Memory B cell (primary cell): ENCODE results near the gene VWA5B1.
A peak's percentile ranks its signal among the peaks of the same experiment; 100 is the strongest.

ENCODE experiments used
- ATAC-seq: fragments of 150-1000 bp; cut with Tn5 transposase; 2 replicates; pipeline ENCODE4 v1.10.0; 2021; ENCODE audit warnings: low read depth, mild to moderate bottlenecking, moderate library complexity
- DNase-seq, 2 donors: peaks; one replicate each; pipeline ENCODE4 v3.0.0; 2022; ENCODE audit warnings: low spot score in 2 of 2
- H3K27ac Mint-ChIP-seq: one replicate; pipeline ENCODE4 v1.8.0; 2022; ENCODE audit warnings: mild to moderate bottlenecking, moderate library complexity, mixed read lengths
- H3K27me3 Mint-ChIP-seq: one replicate; pipeline ENCODE4 v1.8.0; 2022; ENCODE audit warnings: mixed read lengths
- H3K36me3 Mint-ChIP-seq: one replicate; pipeline ENCODE4 v1.8.0; 2022; ENCODE audit warnings: mild to moderate bottlenecking, mixed read lengths
- H3K4me1 Mint-ChIP-seq: one replicate; pipeline ENCODE4 v1.8.0; 2022; ENCODE audit warnings: mixed read lengths
- H3K4me3 Mint-ChIP-seq: one replicate; pipeline ENCODE4 v1.8.0; 2022; ENCODE audit warnings: mild to moderate bottlenecking, moderate library complexity, mixed read lengths
- H3K9me3 Mint-ChIP-seq: one replicate; pipeline ENCODE4 v1.8.0; 2022; ENCODE audit warnings: mixed read lengths

The VWA5B1 gene

DNA sequence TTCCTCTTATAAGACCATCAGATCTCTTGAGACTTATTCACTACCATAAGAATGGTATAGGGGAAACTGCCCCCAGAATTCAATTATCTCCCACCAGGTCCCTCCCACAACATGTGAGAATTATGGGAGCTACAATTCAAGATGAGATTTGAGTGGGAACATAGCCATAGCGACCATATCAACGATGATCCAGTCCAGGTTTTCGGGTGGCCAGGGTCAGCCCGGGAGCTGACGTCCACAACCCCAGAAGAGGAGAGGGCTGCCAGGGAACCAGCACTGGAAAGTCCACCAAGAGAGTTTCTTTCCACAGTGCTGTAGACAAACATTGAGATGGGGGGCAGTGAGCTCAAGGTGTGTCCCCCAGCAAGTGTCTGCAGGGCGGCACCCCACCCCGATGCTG, 88.4 kb downstream of the VWA5B1 start:
- Mint-ChIP-seq H3K36me3 (peaks cover 3% of the 10 kb centered on the region), H3K27me3 (peaks cover 7% of the 10 kb centered on the region), H3K4me3 (no peak overlapping the region), H3K4me1 (peaks cover 22% of the 10 kb centered on the region), H3K27ac (no peak overlapping the region), H3K9me3 (peaks cover 4% of the 10 kb centered on the region)
- DNase-seq (no peak), ATAC-seq (no peak)

DNA sequence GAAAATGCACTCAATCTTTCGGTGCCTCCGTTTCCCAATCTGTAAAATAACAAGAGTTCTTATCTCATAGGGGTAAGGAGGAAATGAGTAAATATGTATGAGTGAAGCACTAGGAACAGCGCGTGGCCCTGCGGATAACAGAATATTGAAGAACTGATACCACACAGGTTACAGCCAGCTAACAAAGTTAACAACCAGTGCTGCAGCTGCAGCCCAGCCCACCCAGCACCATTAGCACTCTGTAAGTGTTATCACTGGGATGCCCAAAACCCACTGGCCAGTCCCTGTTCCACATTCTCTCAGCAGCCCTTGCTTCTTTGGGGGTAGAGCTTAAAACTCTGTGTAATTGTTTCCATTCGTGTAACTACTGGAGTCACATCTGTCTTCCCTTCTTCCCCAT, 89.5 kb downstream of the VWA5B1 start:
- Mint-ChIP-seq H3K9me3 (peaks cover 4% of the 10 kb centered on the region), H3K27ac (peak overlapping the region; percentile 12), H3K4me1 (peaks cover 30% of the 10 kb centered on the region), H3K27me3 (peaks cover 13% of the 10 kb centered on the region), H3K36me3 (peaks cover 3% of the 10 kb centered on the region), H3K4me3 (peak overlapping the region; percentile 37)
- no peak for DNase-seq
- no peak for ATAC-seq

DNA sequence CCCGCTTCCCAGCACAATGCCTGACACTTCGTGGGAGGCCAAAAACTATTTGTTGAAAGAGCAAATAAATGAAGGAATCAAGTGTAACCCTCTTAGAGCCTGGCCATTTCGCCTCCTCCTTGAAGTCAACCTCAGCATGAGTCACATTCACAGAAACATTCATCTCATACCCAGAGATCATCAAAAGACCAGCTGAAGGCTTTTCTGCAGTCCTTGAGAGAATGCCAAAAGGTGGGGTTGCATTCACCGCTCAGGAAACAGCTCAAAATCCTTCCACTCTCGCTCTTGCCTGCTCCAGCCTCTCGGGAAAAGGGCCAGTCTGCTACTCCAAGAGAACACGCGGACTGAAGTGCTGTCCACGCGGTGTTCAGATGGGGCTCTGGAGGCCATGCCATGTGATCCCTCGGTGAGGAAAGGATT, 90.0 kb downstream of the VWA5B1 start:
- H3K4me3 Mint-ChIP-seq, result peak overlapping the region; percentile 37
- H3K4me1 Mint-ChIP-seq, result peaks cover 34% of the 10 kb centered on the region
- H3K27me3 Mint-ChIP-seq, result peaks cover 16% of the 10 kb centered on the region
- H3K27ac Mint-ChIP-seq, result peak overlapping the region; percentile 12
- H3K9me3 Mint-ChIP-seq, result peaks cover 4% of the 10 kb centered on the region
- H3K36me3 Mint-ChIP-seq, result peaks cover 3% of the 10 kb centered on the region
- ATAC-seq (no peak), DNase-seq (no peak)

DNA sequence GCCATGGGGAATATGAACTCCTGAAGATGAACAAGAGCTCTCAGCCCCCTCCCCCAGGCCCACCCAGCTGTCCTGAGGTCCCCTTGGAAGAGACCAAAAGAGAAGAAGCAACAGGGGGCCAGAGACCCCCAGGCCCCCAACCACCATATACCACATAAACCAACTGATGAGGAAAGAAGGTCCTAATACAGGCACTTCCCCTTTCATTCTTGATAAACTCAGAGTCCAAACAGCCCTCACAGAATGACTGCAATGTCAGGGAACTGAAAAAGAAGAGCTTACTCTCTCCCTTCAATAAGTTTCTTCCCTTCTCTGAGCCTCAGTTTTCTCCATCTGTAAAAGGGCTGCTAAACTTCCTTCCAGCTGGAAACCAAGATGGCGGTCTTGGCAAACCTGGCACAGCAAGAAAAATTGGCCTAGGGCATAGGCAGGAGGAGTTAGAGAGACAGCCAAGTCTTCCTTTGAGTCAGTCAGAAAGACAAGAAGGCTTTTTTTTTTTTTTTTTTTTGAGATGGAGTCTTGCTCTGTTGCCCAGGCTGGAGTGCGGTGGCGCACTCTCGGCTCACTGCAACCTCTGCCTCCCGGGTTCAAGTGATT, 90.5 kb downstream of the VWA5B1 start:
- ATAC-seq, result peak; percentile 66
- H3K27me3 Mint-ChIP-seq, result peaks cover 16% of the 10 kb centered on the region
- peaks cover 34% of the 10 kb centered on the region for H3K4me1 Mint-ChIP-seq
- H3K4me3 Mint-ChIP-seq, result no peak overlapping the region
- no peak overlapping the region for H3K27ac Mint-ChIP-seq
- no peak for DNase-seq
- H3K36me3 Mint-ChIP-seq, result peaks cover 3% of the 10 kb centered on the region
- H3K9me3 Mint-ChIP-seq, result peaks cover 4% of the 10 kb centered on the region

DNA sequence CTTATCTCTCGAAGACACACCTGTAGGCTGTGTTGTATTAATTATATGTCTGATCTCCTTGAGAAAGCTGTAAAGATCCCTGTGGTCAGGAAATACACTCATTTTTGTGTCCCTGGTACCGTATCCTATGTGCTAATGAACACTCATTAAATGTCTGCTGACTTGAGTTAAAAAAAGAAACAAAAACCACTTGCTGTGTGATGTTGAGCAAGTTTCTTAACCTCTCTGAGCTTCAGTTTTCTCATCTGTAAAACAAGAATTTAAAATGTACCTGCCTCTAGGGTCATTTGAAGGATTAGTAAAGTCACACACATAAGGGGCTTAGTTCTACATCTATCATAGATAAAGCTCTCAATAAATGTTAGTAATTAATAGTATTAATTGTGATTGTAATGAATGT, 91.3 kb downstream of the VWA5B1 start:
- DNase-seq (no peak), ATAC-seq (no peak)
- peaks cover 4% of the 10 kb centered on the region for H3K9me3 Mint-ChIP-seq
- no peak overlapping the region for H3K27ac Mint-ChIP-seq
- H3K36me3 Mint-ChIP-seq, result peaks cover 3% of the 10 kb centered on the region
- peaks cover 36% of the 10 kb centered on the region for H3K4me1 Mint-ChIP-seq
- no peak overlapping the region for H3K4me3 Mint-ChIP-seq
- peaks cover 18% of the 10 kb centered on the region for H3K27me3 Mint-ChIP-seq

DNA sequence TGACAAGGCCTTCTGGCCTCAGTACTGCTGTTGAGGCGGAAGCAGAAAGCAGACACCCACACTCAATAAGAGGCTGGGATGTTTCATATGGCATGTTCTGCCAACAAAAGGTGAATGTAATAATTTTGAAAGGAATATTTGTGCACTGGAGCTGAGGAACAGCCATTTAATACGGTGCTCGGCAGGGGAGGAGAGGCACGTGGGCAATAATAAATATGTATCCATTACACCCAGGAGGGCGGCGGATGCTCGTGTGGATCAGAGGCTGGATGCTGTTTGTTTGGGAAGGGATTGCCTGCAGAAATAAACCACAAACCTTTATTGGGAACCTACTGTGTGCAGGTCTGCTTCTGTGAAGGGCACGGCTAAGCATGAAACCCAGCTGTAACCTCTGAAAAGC, 92.0 kb downstream of the VWA5B1 start:
- no peak overlapping the region for H3K4me3 Mint-ChIP-seq
- peaks cover 21% of the 10 kb centered on the region for H3K27me3 Mint-ChIP-seq
- DNase-seq (no peak), ATAC-seq (no peak)
- H3K4me1 Mint-ChIP-seq, result peaks cover 38% of the 10 kb centered on the region
- peaks cover 3% of the 10 kb centered on the region for H3K36me3 Mint-ChIP-seq
- H3K27ac Mint-ChIP-seq, result no peak overlapping the region
- peaks cover 4% of the 10 kb centered on the region for H3K9me3 Mint-ChIP-seq

DNA sequence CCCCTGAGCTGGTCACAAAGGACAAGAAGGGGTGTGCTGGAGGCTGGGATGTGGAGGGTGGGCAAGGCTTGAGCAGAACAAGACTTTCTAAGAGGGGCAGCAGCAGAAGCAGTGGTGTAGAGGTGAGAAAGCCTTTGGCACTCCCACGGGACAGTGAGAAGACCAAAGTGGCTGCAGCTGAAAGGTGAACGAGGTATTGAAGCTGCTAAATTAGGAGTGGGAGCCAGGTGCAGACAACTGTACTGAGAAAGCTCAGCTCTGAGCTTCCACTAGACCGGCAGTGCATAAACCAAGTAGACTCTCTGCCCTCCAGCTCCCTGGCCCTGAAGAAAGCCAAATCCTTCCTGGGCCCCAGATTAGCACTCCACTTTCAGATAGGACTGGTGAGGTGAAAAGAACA, 93.0 kb downstream of the VWA5B1 start:
- Mint-ChIP-seq H3K4me3 (no peak overlapping the region), H3K9me3 (peaks cover 3% of the 10 kb centered on the region), H3K27ac (no peak overlapping the region), H3K27me3 (peaks cover 21% of the 10 kb centered on the region), H3K36me3 (peaks cover under 1% of the 10 kb centered on the region), H3K4me1 (peaks cover 35% of the 10 kb centered on the region)
- ATAC-seq (no peak), DNase-seq (no peak)

DNA sequence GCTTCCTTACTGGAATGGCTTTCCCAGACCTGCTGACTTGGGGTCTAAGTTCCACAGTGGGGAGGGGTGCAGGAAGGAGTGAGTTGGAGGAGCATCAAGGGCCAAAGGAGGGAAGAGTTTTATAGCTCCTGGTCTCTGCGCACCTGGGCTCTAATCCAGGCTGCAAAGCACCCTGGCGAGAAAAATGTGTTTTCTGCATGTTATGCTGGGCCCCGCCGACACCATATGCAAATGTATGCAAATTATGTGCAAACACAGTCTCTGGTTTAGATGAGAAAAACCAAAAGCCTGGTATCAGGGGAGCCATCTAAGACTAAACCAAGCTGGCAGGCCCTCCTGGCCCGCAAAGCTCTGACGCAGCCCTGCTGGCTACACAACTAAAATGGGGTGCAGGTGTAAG, 95.0 kb downstream of the VWA5B1 start:
- ATAC-seq (peak; percentile 73), DNase-seq (no peak)
- Mint-ChIP-seq H3K27me3 (peaks cover 18% of the 10 kb centered on the region), H3K4me3 (no peak overlapping the region), H3K4me1 (peaks cover 35% of the 10 kb centered on the region), H3K36me3 (no peaks in the 10 kb centered on the region), H3K27ac (no peak overlapping the region), H3K9me3 (peaks cover 2% of the 10 kb centered on the region)

DNA sequence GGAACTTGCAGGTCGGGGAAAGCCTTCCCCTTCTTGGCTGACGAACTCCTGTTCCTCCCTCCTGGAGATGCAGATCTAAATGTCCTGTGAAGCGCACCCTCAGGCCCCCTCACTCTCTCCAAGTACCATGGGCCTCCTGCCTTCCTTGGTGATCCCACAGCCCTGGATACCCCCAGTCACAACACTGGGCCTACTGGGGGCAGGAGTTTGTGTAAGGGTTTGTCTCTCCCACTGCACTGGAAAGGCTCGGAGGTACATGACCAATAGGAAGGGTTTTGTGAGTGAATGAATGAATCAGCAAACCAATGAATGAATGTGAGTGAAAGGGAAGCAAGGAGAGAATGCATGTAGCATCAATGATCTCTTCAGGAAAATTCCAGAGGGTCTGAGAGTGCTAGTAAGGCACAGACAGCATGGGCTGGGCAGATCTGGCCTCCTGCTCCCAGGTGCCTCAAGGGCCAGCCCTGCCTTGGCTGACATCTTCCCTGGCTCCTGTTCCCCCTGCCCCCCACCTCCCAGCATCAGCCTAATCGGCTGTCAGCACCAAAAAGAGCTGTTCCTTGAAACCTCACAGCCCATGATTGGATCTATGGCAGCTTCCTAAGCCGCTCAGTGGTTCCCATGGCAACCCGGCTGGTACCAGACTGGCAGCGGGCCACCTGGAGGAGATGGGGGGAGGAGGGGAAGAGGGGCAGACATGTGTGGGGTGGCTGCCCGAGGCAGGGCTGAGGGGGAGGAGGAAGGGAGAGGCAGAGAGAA, 95.8 kb downstream of the VWA5B1 start:
- Mint-ChIP-seq H3K27me3 (peaks cover 18% of the 10 kb centered on the region), H3K4me1 (peaks cover 29% of the 10 kb centered on the region), H3K27ac (no peak overlapping the region), H3K9me3 (peaks cover 2% of the 10 kb centered on the region), H3K36me3 (no peaks in the 10 kb centered on the region), H3K4me3 (no peak overlapping the region)
- no peak for ATAC-seq
- no peak for DNase-seq

DNA sequence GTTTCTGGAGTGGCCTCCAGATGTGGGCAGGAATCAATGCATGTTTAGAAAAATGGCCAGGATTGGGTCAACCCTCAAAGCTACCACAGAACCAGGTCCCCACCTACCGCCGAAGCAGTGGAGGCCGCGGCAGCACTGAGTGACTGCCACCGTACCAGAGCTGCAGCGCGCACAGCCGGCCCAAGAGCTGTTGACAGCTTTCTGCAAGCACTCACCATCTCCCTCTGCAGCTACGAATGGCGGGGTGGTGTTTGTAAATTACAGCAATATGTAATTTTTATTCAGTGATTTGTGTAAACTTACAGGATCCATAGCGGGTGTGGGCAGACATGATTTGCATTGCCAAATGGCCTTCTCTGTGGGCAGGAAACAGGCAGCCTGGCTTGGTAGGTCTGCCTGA, 98.9 kb downstream of the VWA5B1 start:
- Mint-ChIP-seq H3K4me3 (no peak overlapping the region), H3K4me1 (peaks cover 23% of the 10 kb centered on the region), H3K36me3 (peaks cover 5% of the 10 kb centered on the region), H3K27ac (no peak overlapping the region), H3K27me3 (peaks cover 17% of the 10 kb centered on the region), H3K9me3 (peaks cover 3% of the 10 kb centered on the region)
- ATAC-seq, result no peak
- no peak for DNase-seq

DNA sequence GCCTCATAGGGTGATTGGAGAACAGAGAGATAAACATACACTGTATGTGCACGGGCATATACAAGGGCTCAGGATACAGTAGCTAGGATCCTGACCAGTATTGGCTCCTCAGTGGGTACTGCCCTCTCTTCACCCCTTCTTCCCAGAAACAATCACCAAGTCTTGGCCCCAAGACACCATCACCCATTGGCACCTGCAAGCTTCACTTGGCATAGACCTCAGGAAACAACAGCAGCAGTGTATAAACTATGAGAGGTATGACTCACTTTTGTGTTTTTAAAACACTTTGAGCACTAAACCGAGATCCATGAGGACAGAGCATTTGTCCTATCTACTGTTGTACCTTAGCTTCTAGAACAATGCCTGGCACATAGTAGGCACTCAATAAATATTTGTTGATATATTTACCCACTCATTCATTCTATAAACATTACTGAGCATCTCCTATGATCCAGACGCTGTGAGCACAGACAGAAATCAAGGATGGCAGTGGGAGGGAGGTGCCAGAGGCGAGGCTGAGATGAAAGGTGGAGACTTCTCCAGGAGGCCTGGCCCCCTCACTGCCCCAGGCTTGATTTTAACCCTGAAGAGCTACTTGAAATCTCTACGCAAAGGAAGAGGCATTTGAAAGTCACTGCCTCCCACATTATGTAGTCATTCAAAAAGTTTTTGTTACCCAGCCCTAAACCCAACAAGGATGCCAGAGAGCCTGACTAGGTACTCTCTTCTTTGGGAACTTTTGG, 100.1 kb downstream of the VWA5B1 start:
- Mint-ChIP-seq H3K4me1 (peaks cover 14% of the 10 kb centered on the region), H3K4me3 (no peak overlapping the region), H3K36me3 (peaks cover 5% of the 10 kb centered on the region), H3K27ac (no peak overlapping the region), H3K9me3 (peaks cover 3% of the 10 kb centered on the region), H3K27me3 (peaks cover 9% of the 10 kb centered on the region)
- ATAC-seq, result no peak
- DNase-seq, result no peak

DNA sequence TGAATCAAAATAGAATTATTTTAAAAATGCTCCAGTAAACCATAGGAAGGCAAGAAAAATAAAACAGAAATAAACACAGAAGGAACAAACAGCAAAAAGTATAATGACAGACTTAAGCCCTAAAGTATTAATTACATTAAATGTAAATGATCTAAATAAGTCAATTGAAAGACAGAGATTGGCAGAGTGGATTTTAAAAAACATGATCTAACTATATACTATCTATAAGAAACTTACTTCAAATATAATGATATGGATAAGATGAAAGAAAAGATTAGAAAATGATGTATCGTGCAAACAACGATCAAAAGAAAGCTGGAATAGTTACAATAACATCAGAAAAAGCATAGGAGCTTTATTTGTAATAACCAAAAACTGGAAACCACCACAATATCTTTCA, 104.6 kb downstream of the VWA5B1 start:
- peaks cover 2% of the 10 kb centered on the region for H3K27me3 Mint-ChIP-seq
- no peak for DNase-seq
- H3K9me3 Mint-ChIP-seq, result peaks cover 3% of the 10 kb centered on the region
- H3K27ac Mint-ChIP-seq, result no peak overlapping the region
- H3K4me3 Mint-ChIP-seq, result no peak overlapping the region
- ATAC-seq, result no peak
- peaks cover 11% of the 10 kb centered on the region for H3K4me1 Mint-ChIP-seq
- peaks cover 7% of the 10 kb centered on the region for H3K36me3 Mint-ChIP-seq

DNA sequence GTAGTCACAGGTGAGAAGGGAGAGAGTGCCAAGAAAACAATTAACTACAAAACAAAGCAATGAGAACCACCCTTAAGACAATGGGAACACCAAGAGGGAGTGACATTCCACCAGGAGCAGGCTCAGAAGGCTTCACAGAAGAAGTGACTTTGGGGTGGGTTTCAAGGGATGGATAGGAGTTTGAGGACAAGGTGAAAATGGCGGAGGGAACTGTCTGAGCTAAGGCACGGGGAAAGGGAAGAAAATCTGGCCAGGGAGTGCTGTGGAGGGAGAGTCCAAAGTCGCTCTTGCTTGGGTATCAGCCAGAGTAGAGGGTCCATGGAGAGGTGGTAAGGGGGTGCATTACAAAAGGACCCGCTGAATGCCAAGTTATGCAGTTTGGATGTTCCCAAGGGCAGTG, 108.1 kb downstream of the VWA5B1 start:
- Mint-ChIP-seq H3K27me3 (no peaks in the 10 kb centered on the region), H3K4me1 (peaks cover 17% of the 10 kb centered on the region)

DNA sequence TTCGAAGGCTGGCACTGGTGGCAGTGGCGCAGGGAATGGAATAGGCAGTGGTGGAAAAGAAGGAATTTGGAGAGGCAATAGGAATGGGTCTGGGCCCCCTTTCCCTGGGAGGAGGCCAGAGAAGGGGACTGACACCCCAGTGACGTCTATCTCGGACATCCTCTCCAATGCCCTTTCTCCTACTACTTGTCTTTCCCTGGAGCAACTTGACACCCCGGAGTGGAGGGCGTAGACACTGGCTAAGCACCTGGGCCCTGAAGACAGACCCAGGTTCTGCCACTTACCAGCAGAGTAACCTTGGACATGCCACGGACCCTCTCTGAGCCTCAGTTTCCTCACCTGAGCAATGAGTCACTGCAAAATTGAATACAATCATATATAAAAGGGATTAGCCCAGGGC, 108.5 kb downstream of the VWA5B1 start:
- no peak overlapping the region for H3K27ac Mint-ChIP-seq
- peaks cover 22% of the 10 kb centered on the region for H3K4me1 Mint-ChIP-seq
- H3K9me3 Mint-ChIP-seq, result no peaks in the 10 kb centered on the region
- ATAC-seq (no peak), DNase-seq (no peak)
- H3K4me3 Mint-ChIP-seq, result no peak overlapping the region
- peaks cover 2% of the 10 kb centered on the region for H3K36me3 Mint-ChIP-seq
- no peaks in the 10 kb centered on the region for H3K27me3 Mint-ChIP-seq

More for the DNA sequence above, 108.1 kb downstream of the VWA5B1 start:
- Mint-ChIP-seq H3K36me3 (peaks cover 2% of the 10 kb centered on the region), H3K4me3 (no peak overlapping the region), H3K27ac (no peak overlapping the region), H3K9me3 (peaks cover 2% of the 10 kb centered on the region)
- no peak for DNase-seq
- ATAC-seq, result no peak
